ENCODE data around the gene RBMS1.

RBMS1 gene

GRCh38 chr2:160247296-160248035, 246.1 kb downstream of the RBMS1 start:
- no peaks in the 10 kb centered on the region for H3K9me3 Mint-ChIP-seq
- H3K27ac Mint-ChIP-seq: no peak overlapping the region
- no peaks in the 10 kb centered on the region for H3K36me3 Mint-ChIP-seq (ENCODE audit: low read depth)
- H3K4me3 Mint-ChIP-seq: no peak overlapping the region
- intact Hi-C loops (cut with micrococcal nuclease): no loop called here
- H3K4me1 Mint-ChIP-seq (ENCODE audit: low read depth): peaks cover 21% of the 10 kb centered on the region
- no peaks in the 10 kb centered on the region for H3K27me3 Mint-ChIP-seq

GRCh38 chr2:160246356-160246755, 247.3 kb downstream of the RBMS1 start:
- Mint-ChIP-seq H3K27ac (no peak overlapping the region), H3K9me3 (no peaks in the 10 kb centered on the region), H3K27me3 (no peaks in the 10 kb centered on the region), H3K4me3 (no peak overlapping the region), H3K4me1 (ENCODE audit: low read depth) (peaks cover 27% of the 10 kb centered on the region), H3K36me3 (ENCODE audit: low read depth) (no peaks in the 10 kb centered on the region)
- intact Hi-C loops (cut with micrococcal nuclease): no loop called here

- H3K27ac Mint-ChIP-seq: no peak overlapping the region
- no peaks in the 10 kb centered on the region for H3K9me3 Mint-ChIP-seq
- intact Hi-C loops (cut with micrococcal nuclease): no loop called here
- H3K27me3 Mint-ChIP-seq: no peaks in the 10 kb centered on the region
- H3K36me3 Mint-ChIP-seq (ENCODE audit: low read depth): no peaks in the 10 kb centered on the region
- H3K4me3 Mint-ChIP-seq: no peak overlapping the region
- H3K4me1 Mint-ChIP-seq (ENCODE audit: low read depth): peaks cover 31% of the 10 kb centered on the region
These were observed 247.9 kb downstream of the RBMS1 start for GRCh38 chr2:160245614-160246155.

- Mint-ChIP-seq H3K4me3 (no peak overlapping the region), H3K9me3 (no peaks in the 10 kb centered on the region), H3K27ac (no peak overlapping the region), H3K36me3 (ENCODE audit: low read depth) (no peaks in the 10 kb centered on the region), H3K27me3 (peaks cover 5% of the 10 kb centered on the region), H3K4me1 (ENCODE audit: low read depth) (peaks cover 34% of the 10 kb centered on the region)
- intact Hi-C loops (cut with micrococcal nuclease): no loop called here
These were observed 250.6 kb downstream of the RBMS1 start for GRCh38 chr2:160242893-160243564.

GRCh38 chr2:160241251-160242137, 252.1 kb downstream of the RBMS1 start:
- H3K9me3 Mint-ChIP-seq: no peaks in the 10 kb centered on the region

GRCh38 chr2:160239436-160239835, 254.2 kb downstream of the RBMS1 start:
- Mint-ChIP-seq H3K4me1 (ENCODE audit: low read depth) (peaks cover 21% of the 10 kb centered on the region), H3K36me3 (ENCODE audit: low read depth) (no peaks in the 10 kb centered on the region), H3K27me3 (peaks cover 6% of the 10 kb centered on the region), H3K4me3 (no peak overlapping the region), H3K27ac (no peak overlapping the region), H3K9me3 (no peaks in the 10 kb centered on the region)
- intact Hi-C loops (cut with micrococcal nuclease): no loop called here

More at GRCh38 chr2:160241251-160242137, 252.1 kb downstream of the RBMS1 start:
- peaks cover 6% of the 10 kb centered on the region for H3K27me3 Mint-ChIP-seq
- intact Hi-C loops (cut with micrococcal nuclease): no loop called here
- no peaks in the 10 kb centered on the region for H3K36me3 Mint-ChIP-seq (ENCODE audit: low read depth)
- H3K4me3 Mint-ChIP-seq: no peak overlapping the region
- H3K27ac Mint-ChIP-seq: no peak overlapping the region
- H3K4me1 Mint-ChIP-seq (ENCODE audit: low read depth): peaks cover 34% of the 10 kb centered on the region

GRCh38 chr2:160238392-160238791, 255.2 kb downstream of the RBMS1 start:
- intact Hi-C loops (cut with micrococcal nuclease): no loop called here
- no peaks in the 10 kb centered on the region for H3K9me3 Mint-ChIP-seq
- no peaks in the 10 kb centered on the region for H3K36me3 Mint-ChIP-seq (ENCODE audit: low read depth)
- no peak overlapping the region for H3K4me3 Mint-ChIP-seq
- peaks cover 21% of the 10 kb centered on the region for H3K4me1 Mint-ChIP-seq (ENCODE audit: low read depth)
- no peak overlapping the region for H3K27ac Mint-ChIP-seq
- H3K27me3 Mint-ChIP-seq: peaks cover 6% of the 10 kb centered on the region

- Mint-ChIP-seq H3K9me3 (no peaks in the 10 kb centered on the region), H3K4me3 (no peak overlapping the region)
These were observed 260.6 kb downstream of the RBMS1 start for GRCh38 chr2:160232905-160233475.

GRCh38 chr2:160229591-160229990, 264.0 kb downstream of the RBMS1 start:
- intact Hi-C loops (cut with micrococcal nuclease): no loop called here
- Mint-ChIP-seq H3K36me3 (ENCODE audit: low read depth) (no peaks in the 10 kb centered on the region), H3K4me3 (no peak overlapping the region), H3K9me3 (no peaks in the 10 kb centered on the region), H3K27ac (no peak overlapping the region), H3K27me3 (no peaks in the 10 kb centered on the region), H3K4me1 (ENCODE audit: low read depth) (peaks cover 8% of the 10 kb centered on the region)

More at GRCh38 chr2:160232905-160233475, 260.6 kb downstream of the RBMS1 start:
- Mint-ChIP-seq H3K27ac (no peak overlapping the region), H3K36me3 (ENCODE audit: low read depth) (no peaks in the 10 kb centered on the region), H3K4me1 (ENCODE audit: low read depth) (no peaks in the 10 kb centered on the region), H3K27me3 (peaks cover under 1% of the 10 kb centered on the region)
- intact Hi-C loops (cut with micrococcal nuclease): no loop called here

GRCh38 chr2:160228141-160228917, 265.3 kb downstream of the RBMS1 start:
- H3K27ac Mint-ChIP-seq: no peak overlapping the region
- H3K36me3 Mint-ChIP-seq (ENCODE audit: low read depth): no peaks in the 10 kb centered on the region
- no peaks in the 10 kb centered on the region for H3K9me3 Mint-ChIP-seq
- peaks cover 8% of the 10 kb centered on the region for H3K4me1 Mint-ChIP-seq (ENCODE audit: low read depth)
- intact Hi-C loops (cut with micrococcal nuclease): no loop called here
- no peaks in the 10 kb centered on the region for H3K27me3 Mint-ChIP-seq
- no peak overlapping the region for H3K4me3 Mint-ChIP-seq

- no peaks in the 10 kb centered on the region for H3K36me3 Mint-ChIP-seq (ENCODE audit: low read depth)
- H3K27ac Mint-ChIP-seq: no peak overlapping the region
- no peak overlapping the region for H3K4me3 Mint-ChIP-seq
- peaks cover 8% of the 10 kb centered on the region for H3K4me1 Mint-ChIP-seq (ENCODE audit: low read depth)
- no peaks in the 10 kb centered on the region for H3K27me3 Mint-ChIP-seq
- intact Hi-C loops (cut with micrococcal nuclease): no loop called here
- H3K9me3 Mint-ChIP-seq: no peaks in the 10 kb centered on the region
These were observed 266.2 kb downstream of the RBMS1 start for GRCh38 chr2:160227293-160227915.

- no peak overlapping the region for H3K27ac Mint-ChIP-seq
- H3K9me3 Mint-ChIP-seq: no peaks in the 10 kb centered on the region
- H3K36me3 Mint-ChIP-seq (ENCODE audit: low read depth): no peaks in the 10 kb centered on the region
- intact Hi-C loops (cut with micrococcal nuclease): no loop called here
- peaks cover 8% of the 10 kb centered on the region for H3K4me1 Mint-ChIP-seq (ENCODE audit: low read depth)
- no peak overlapping the region for H3K4me3 Mint-ChIP-seq
- H3K27me3 Mint-ChIP-seq: no peaks in the 10 kb centered on the region
These were observed 267.2 kb downstream of the RBMS1 start for GRCh38 chr2:160226367-160226766.

- H3K4me3 Mint-ChIP-seq: no peak overlapping the region
- peaks cover 12% of the 10 kb centered on the region for H3K4me1 Mint-ChIP-seq (ENCODE audit: low read depth)
- no peaks in the 10 kb centered on the region for H3K9me3 Mint-ChIP-seq
- no peak overlapping the region for H3K27ac Mint-ChIP-seq
- no peaks in the 10 kb centered on the region for H3K36me3 Mint-ChIP-seq (ENCODE audit: low read depth)
- peaks cover 2% of the 10 kb centered on the region for H3K27me3 Mint-ChIP-seq
- intact Hi-C loops (cut with micrococcal nuclease): no loop called here
These were observed 267.9 kb downstream of the RBMS1 start for GRCh38 chr2:160225722-160226121.
